ENCODE measurements around the gene FHDC1.
"Not testable (repeated sequence)": the region's sequence is repeated elsewhere in the genome, so short reads cannot be mapped to it uniquely, and the experiment has no call there.

FHDC1 gene

GRCh38 chr4:152935631-152936445 lies at the start of gene FHDC1:
TSS of gene FHDC1 (plus strand) at chr4:152936323. CDS start at chr4:152943058, 6,735 bp downstream.
- DNase-seq: no peak

GRCh38 chr4:152887981-152888380 lies 48.1 kb upstream of the FHDC1 start:
- DNase-seq: no peak

- DNase-seq: no peak
These were observed 43.1 kb upstream of the FHDC1 start for GRCh38 chr4:152892974-152893373.

- no peak for DNase-seq
These were observed 41.5 kb upstream of the FHDC1 start for GRCh38 chr4:152894673-152895072.

GRCh38 chr4:152896811-152897210 lies 39.3 kb upstream of the FHDC1 start:
- DNase-seq: peak; percentile 34

GRCh38 chr4:152898133-152898532 lies 38.0 kb upstream of the FHDC1 start:
- not testable (repeated sequence) for DNase-seq

- no peak for DNase-seq
These were observed 37.5 kb upstream of the FHDC1 start for GRCh38 chr4:152898606-152899005.

- no peak for DNase-seq
These were observed 35.7 kb upstream of the FHDC1 start for GRCh38 chr4:152900395-152900794.

GRCh38 chr4:152901205-152901604 lies 34.9 kb upstream of the FHDC1 start:
- DNase-seq: no peak

- DNase-seq: no peak
These were observed 32.5 kb upstream of the FHDC1 start for GRCh38 chr4:152903658-152904057.

- no peak for DNase-seq
These were observed 26.2 kb upstream of the FHDC1 start for GRCh38 chr4:152909901-152910300.

GRCh38 chr4:152910521-152910920 lies 25.6 kb upstream of the FHDC1 start:
- DNase-seq: no peak

- DNase-seq: no peak
These were observed 18.4 kb upstream of the FHDC1 start for GRCh38 chr4:152917543-152918395.

GRCh38 chr4:152919826-152920225 lies 16.3 kb upstream of the FHDC1 start:
- DNase-seq: no peak

GRCh38 chr4:152920768-152921167 lies 15.4 kb upstream of the FHDC1 start:
- DNase-seq: no peak

GRCh38 chr4:152921284-152921683 lies 14.8 kb upstream of the FHDC1 start:
- no peak for DNase-seq

- DNase-seq: no peak
These were observed 10.3 kb upstream of the FHDC1 start for GRCh38 chr4:152925851-152926250.

GRCh38 chr4:152926959-152927358 lies 9.2 kb upstream of the FHDC1 start:
- DNase-seq: no peak

- no peak for DNase-seq
These were observed 8.4 kb upstream of the FHDC1 start for GRCh38 chr4:152927737-152928136.

GRCh38 chr4:152928286-152928685 lies 7.8 kb upstream of the FHDC1 start:
- DNase-seq: no peak

- no peak for DNase-seq
These were observed 6.2 kb upstream of the FHDC1 start for GRCh38 chr4:152929888-152930287.

GRCh38 chr4:152935143-152935542 lies 980 bp upstream of the FHDC1 start:
- DNase-seq: no peak

GRCh38 chr4:152936446-152937335 lies 568 bp downstream of the FHDC1 start:
- no peak for DNase-seq
